GM12875 (cell line): ENCODE results near the gene RHOF.

Experiments used
- H3K4me3 ChIP-seq: one replicate; pipeline ENCODE4 v1.5.1; 2011; ENCODE audit warnings: low read depth, low read length, control low read depth
- TF ChIP-seq, protein P1 (sequence below): IDR thresholded peaks from 2 replicates; pipeline ENCODE4 v1.5.1; 2011; ENCODE audit warnings: low read depth, mild to moderate bottlenecking, control low read depth, inconsistent platforms, low read length, moderate library complexity, borderline replicate concordance; ENCODE audit not compliant: insufficient read depth

The RHOF gene

DNA sequence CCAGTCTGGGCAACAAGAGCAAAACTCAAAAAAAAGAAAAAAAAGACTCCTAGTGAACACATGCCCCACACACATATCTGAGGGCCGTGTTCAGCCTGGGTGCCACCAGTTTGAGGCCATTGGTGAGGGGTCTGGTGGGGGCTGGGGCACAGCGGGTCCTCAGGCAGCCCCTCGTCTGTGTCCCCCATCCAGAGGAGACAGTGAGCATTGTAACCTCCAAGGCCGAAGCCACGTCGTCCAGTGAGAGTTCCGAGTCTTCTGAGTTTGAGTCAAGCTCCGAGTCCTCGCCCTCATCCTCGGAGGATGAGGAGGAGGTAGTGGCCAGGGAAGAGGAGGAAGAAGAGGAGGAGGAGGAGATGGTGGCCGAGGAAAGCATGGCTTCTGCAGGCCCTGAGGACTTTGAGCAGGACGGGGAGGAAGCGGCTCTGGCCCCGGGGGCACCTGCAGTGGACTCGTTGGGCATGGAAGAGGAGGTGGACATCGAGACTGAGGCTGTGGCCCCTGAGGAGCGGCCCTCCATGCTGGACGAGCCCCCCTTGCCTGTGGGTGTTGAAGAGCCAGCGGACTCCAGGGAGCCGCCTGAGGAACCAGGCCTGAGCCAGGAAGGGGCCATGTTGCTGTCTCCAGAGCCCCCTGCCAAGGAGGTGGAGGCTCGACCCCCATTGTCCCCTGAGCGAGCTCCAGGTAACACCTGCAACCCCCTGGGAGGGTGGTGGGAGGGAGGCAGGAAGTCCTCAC is 25.9 kb upstream of the RHOF start:
- TF ChIP-seq, protein P1, sequence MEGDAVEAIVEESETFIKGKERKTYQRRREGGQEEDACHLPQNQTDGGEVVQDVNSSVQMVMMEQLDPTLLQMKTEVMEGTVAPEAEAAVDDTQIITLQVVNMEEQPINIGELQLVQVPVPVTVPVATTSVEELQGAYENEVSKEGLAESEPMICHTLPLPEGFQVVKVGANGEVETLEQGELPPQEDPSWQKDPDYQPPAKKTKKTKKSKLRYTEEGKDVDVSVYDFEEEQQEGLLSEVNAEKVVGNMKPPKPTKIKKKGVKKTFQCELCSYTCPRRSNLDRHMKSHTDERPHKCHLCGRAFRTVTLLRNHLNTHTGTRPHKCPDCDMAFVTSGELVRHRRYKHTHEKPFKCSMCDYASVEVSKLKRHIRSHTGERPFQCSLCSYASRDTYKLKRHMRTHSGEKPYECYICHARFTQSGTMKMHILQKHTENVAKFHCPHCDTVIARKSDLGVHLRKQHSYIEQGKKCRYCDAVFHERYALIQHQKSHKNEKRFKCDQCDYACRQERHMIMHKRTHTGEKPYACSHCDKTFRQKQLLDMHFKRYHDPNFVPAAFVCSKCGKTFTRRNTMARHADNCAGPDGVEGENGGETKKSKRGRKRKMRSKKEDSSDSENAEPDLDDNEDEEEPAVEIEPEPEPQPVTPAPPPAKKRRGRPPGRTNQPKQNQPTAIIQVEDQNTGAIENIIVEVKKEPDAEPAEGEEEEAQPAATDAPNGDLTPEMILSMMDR: no peak
- no peak overlapping the region for H3K4me3 ChIP-seq

DNA sequence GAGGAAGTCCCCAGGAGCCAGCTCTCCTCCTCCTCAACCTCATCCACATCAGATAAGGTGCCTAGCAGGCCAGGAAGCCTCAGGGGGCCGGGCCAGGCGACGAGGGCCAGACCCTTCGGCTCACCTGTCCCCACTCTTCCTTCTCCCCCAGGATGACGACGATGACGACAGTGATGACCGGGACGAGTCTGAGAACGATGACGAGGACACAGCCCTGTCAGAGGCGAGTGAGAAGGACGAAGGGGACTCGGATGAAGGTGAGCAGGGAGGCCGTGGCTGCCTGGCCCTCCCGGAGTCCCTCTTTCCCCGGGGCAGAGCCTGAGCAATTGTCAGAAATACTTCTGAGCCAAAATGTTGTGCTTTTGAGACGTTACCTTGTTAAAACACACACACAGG is 24.2 kb upstream of the RHOF start:
- TF ChIP-seq, protein P1: no peak
- no peak overlapping the region for H3K4me3 ChIP-seq

DNA sequence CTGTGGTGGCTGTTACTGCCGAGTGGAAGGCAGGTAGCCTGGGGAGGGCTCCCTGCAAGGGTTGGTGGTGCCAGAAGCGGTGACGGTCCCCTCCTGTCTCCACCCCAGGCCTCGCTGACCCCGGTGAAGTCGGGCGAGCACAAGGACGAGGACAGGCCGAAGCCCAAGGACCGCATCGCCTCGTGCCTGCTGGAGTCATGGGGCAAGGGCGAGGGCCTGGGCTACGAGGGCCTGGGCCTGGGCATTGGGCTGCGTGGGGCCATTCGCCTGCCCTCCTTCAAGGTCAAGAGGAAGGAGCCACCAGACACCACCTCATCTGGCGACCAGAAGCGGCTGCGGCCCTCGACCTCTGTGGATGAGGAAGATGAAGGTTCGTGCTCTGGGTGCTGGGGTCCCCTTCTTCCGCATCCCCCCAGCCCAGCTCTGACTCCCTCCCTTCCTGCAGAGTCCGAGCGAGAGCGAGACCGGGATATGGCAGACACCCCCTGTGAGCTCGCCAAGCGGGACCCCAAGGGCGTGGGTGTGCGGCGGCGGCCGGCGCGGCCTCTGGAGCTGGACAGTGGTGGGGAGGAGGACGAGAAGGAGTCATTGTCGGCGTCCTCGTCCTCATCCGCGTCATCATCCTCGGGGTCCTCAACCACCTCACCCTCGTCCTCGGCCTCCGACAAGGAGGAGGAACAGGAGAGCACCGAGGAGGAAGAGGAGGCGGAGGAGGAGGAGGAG is 23.6 kb upstream of the RHOF start:
- H3K4me3 ChIP-seq: no peak overlapping the region
- TF ChIP-seq, protein P1: no peak

DNA sequence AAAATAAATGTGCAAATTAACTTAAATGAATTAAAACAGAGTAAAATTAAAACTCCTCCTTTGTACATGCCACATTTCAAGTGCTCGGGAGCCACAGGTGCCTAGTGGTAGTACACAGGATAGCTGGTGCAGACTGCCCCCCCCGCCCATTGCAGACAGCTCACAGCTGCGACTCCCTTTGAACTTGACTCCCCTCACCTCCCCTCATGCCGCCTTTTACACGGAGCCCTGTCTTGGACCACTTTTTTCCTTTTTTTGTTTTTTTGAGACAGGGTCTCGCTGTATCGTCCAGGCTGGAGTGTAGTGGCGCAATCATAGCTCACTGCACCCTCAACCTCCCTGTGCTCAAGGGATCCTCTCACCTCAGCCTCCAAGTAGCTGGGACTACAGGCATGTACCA is 21.8 kb upstream of the RHOF start:
- H3K4me3 ChIP-seq: no peak overlapping the region
- TF ChIP-seq, protein P1: no peak

DNA sequence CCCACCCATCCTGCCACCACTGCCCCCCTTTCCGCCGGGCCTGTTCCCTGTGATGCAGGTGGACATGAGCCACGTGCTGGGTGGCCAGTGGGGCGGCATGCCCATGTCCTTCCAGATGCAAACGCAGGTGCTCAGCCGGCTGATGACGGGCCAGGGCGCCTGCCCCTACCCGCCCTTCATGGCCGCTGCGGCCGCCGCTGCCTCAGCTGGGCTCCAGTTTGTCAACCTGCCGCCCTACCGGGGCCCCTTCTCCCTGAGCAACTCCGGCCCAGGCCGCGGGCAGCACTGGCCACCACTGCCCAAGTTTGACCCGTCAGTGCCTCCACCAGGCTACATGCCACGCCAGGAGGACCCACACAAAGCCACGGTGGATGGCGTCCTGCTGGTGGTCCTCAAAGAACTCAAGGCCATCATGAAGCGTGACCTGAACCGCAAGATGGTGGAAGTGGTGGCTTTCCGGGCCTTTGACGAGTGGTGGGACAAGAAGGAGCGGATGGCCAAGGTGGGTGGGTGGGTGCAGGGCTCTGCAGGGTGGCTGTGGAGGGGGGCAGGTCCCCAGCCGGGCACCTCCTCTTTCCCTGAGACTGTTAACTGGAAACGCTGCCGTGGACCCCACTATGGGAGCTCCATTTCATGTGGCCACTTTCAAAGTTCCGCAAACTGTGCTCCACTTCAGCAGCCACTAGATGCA is 21.1 kb upstream of the RHOF start:
- TF ChIP-seq, protein P1: no peak
- H3K4me3 ChIP-seq: no peak overlapping the region

DNA sequence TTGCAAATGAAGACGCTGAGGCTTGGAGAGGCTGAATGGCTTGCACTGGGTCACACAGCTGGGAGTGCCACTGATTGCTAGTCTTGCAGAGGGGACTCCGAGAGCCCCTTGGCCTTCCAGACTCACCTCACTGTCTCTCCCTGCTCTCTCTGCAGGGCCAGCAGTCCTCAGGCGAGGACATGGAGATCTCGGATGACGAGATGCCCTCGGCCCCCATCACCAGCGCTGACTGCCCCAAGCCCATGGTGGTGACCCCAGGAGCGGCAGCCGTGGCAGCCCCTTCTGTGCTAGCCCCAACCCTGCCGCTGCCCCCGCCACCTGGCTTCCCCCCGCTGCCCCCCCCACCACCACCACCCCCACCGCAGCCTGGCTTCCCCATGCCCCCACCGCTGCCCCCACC is 20.5 kb upstream of the RHOF start:
- H3K4me3 ChIP-seq: no peak overlapping the region
- TF ChIP-seq, protein P1: no peak
